ENCODE measurements around the gene DMAC2L.

DNA sequence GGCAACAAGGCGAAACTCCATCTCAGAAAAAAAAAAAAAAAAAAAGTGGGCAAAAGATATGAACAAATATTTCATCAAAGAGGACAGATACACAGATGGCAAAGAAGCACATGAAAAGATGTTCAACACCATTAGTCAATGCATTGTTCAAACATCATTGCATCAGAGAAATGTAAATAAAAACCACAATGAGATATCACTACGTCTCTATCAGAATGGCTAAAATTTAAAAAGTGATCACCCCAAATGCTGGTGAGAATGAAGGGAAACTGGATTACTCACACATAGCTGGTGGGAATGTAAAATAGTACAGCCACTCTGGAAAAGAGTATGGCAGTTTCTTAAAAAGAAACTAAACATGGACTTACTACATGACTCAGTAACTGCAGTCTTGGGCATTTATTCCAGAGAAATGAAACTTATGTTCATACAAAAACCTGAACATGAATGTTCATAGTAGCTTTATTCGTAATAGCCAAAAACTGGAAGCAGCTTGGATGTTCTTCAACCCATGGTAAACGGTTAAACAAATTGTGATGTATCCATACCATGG, 3.7 kb upstream of the DMAC2L start:
- TF ChIP-seq, protein P1, sequence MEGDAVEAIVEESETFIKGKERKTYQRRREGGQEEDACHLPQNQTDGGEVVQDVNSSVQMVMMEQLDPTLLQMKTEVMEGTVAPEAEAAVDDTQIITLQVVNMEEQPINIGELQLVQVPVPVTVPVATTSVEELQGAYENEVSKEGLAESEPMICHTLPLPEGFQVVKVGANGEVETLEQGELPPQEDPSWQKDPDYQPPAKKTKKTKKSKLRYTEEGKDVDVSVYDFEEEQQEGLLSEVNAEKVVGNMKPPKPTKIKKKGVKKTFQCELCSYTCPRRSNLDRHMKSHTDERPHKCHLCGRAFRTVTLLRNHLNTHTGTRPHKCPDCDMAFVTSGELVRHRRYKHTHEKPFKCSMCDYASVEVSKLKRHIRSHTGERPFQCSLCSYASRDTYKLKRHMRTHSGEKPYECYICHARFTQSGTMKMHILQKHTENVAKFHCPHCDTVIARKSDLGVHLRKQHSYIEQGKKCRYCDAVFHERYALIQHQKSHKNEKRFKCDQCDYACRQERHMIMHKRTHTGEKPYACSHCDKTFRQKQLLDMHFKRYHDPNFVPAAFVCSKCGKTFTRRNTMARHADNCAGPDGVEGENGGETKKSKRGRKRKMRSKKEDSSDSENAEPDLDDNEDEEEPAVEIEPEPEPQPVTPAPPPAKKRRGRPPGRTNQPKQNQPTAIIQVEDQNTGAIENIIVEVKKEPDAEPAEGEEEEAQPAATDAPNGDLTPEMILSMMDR (IDR thresholded peaks at IDR 0.05) = no peak
- TF ChIP-seq POLR2A (IDR thresholded peaks at IDR 0.05) (no peak), EP300 (IDR thresholded peaks at IDR 0.05) (no peak)

All from tibial nerve (tissue), 4 donors.